GM21528 (cell line): Measurements from ENCODE around the gene PCSK4.
A peak's percentile ranks its signal among the peaks of the same experiment; 100 is the strongest.
"Not testable (repeated sequence)": the region's sequence is repeated elsewhere in the genome, so short reads cannot be mapped to it uniquely, and the experiment has no call there.

ENCODE experiments used
- ATAC-seq: cut with Tn5 transposase; IDR thresholded peaks from one replicate; pipeline ENCODE4 v1.9.1; 2021; ENCODE audit warnings: mild to moderate bottlenecking, moderate library complexity; ENCODE audit not compliant: unreplicated experiment, low FRiP score

PCSK4 gene

GRCh38 chr19:1490311-1491113 lies at the start of gene PCSK4:
TSS of gene PCSK4 (minus strand) at chr19:1490350. CDS start at chr19:1490346, 4 bp downstream.
- peak; percentile 76 for ATAC-seq

GRCh38 chr19:1539749-1540148 lies 49.6 kb upstream of the PCSK4 start:
- not testable (repeated sequence) for ATAC-seq

DNA sequence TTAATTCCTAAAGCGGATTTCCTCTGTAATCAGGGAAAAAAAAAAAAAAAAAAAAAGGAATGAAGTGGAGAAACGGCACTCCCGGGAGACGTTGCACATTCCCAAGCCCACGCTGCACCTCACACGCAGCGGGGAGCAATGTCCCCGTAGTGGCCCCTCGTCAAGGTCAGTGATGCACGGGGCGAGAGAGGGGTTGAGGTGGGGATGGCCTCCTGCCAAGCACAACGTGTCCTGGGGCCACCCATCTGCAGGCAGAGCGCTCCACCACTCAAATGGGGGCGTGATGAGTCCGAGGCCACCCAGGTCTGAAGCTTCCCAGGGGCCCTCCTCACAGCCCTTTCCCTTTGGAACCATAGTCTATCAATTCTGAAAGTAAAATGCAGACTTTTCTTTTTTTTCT lies 48.8 kb upstream of the PCSK4 start:
- ATAC-seq = no peak

- ATAC-seq = not testable (repeated sequence)
Observed at GRCh38 chr19:1535699-1536098, 45.5 kb upstream of the PCSK4 start.

- ATAC-seq = no peak
Observed at GRCh38 chr19:1534972-1535371, 44.8 kb upstream of the PCSK4 start.

DNA sequence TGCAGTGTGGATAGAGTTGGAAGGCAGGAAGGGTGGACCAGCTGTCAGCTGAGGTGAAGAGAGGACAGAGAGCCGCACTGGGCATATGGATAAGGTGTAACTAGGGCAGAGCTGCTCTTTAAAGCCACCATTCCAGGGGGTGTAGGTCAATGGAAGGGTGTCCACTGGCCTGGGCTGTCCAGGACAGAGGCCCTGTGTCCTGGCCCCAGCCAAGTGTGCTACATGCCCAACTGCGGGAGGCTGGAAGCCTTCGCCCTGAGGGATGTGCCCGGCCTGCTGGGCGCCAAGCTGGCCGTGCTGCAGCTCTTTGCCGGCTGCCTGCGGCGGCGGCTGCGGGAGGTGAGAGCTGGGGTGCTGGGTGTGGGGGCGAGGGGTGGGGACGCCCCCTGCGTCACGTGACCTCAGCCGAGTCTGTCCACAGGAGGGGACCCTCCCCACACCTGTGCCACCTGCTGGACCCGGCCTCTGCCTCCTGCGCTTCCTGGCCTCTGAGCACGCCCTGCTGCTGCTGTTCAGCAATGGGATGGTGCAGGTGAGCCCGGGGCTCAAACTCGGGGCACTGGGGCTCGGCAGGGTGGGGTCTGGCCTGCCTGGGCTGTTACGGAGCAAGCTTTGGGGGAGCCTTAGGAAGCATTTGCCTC lies 43.5 kb upstream of the PCSK4 start:
- ATAC-seq = no peak

GRCh38 chr19:1532003-1532402 lies 41.9 kb upstream of the PCSK4 start:
- no peak for ATAC-seq

DNA sequence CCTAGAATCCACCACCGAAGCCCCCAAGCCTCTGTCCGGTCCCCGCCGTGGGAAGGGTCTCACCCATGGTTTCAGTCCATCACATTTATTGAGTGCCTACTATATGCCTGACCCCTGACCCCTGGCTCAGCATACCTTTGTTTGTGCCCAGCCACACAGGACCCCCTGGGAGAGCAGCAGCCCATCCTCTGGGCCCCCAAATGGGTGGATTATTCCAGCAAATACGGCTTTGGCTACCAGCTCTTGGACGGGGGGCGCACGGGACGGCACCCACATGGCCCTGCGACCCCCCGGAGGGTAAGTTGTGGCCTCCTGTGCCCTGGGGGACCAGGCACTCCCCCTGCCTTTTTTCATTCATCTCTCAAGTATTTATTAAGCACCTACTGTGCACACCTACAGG lies 41.4 kb upstream of the PCSK4 start:
- ATAC-seq = no peak

- not testable (repeated sequence) for ATAC-seq
Observed at GRCh38 chr19:1530856-1531255, 40.7 kb upstream of the PCSK4 start.

GRCh38 chr19:1529430-1529816 lies 39.3 kb upstream of the PCSK4 start:
- ATAC-seq = no peak

GRCh38 chr19:1528596-1529429 lies 38.7 kb upstream of the PCSK4 start:
- no peak for ATAC-seq

- no peak for ATAC-seq
Observed at GRCh38 chr19:1527650-1528309, 37.6 kb upstream of the PCSK4 start.

DNA sequence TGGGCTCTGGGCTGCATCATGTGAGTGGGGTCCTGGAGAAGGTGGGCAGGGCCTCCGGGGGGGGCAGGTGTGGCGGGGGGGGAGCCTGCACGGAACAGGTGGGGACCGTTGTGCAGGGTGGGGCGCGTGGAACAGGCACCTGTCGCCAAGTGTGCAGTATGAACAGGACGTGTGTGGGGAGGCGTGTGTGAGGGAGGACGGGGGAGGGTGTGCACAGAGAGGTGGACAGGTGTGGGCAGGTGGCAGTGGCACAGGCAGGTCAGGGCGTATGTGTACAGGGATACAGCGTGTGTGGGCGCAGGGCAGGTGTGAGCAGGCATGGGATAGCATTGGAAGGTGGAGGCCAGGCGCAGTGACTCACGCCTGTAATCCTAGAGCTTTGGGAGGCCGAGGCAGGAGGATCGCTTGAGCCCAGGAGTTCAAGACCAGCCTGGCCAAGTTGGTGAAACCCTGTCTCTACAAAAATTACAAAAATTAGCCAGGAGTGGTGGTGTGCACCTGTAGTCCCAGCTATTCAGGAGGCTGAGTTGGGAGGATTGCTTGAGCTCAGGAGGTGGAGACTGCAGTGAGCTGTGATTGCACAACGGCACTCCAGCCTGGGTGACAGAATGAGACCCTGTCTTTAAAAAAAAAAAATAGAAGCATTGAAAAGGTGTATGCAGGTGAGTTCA lies 37.0 kb upstream of the PCSK4 start:
- ATAC-seq = no peak

GRCh38 chr19:1526066-1526778 lies 36.1 kb upstream of the PCSK4 start:
- ATAC-seq = no peak

DNA sequence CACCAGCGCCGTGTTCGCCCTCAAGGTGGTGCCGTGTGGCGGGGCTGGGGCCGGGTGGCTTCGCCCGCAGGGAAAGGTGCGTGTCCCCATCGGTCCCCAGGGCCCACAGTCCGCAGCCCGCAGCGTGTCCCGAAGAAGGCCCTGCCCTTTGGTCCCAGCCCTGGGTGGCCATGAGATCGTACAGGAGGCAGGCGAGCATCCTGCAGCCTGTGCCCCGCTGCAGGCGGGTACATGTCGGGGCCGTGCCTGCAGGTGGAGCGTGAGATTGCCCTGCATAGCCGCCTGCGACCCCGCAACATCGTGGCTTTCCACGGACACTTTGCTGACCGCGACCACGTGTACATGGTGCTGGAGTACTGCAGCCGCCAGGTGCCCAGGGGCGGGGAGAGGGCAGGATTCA lies 35.2 kb upstream of the PCSK4 start:
- no peak for ATAC-seq

GRCh38 chr19:1524972-1525325 lies 34.8 kb upstream of the PCSK4 start:
- no peak for ATAC-seq

DNA sequence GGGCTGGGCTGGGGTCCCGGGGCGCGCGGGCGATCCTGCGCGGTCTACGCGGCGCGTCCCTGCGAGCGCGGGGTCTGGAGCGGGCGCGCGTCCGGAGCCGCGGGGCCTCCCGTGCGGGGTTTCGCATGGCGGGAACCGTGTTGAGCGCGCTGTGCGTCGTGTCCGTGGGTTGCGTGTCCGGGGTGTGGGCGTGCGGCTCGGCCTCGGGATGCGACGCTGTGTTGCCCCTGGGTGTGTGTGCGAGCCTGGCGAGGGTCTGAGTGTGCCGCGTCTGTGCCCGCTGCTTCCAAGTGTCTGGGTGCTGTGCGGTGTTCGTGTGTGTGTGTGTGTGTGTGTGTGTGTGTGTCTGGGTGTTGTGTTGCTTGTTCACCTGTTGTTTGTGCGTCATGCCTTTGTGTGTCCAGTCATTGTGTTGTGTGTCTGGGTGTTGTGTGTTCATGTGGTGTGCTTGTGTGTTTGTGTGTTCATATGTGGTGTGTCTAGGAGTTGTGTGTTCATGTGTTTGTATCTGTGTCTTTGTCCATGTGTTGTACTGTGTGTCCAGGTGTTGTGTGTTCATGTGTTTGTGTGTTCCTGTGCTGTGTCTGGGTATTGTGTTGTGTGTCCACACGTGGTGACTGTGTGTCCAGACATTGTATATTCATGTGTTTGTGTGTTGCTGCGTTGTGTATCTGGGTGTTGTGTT lies 34.3 kb upstream of the PCSK4 start:
- no peak for ATAC-seq

DNA sequence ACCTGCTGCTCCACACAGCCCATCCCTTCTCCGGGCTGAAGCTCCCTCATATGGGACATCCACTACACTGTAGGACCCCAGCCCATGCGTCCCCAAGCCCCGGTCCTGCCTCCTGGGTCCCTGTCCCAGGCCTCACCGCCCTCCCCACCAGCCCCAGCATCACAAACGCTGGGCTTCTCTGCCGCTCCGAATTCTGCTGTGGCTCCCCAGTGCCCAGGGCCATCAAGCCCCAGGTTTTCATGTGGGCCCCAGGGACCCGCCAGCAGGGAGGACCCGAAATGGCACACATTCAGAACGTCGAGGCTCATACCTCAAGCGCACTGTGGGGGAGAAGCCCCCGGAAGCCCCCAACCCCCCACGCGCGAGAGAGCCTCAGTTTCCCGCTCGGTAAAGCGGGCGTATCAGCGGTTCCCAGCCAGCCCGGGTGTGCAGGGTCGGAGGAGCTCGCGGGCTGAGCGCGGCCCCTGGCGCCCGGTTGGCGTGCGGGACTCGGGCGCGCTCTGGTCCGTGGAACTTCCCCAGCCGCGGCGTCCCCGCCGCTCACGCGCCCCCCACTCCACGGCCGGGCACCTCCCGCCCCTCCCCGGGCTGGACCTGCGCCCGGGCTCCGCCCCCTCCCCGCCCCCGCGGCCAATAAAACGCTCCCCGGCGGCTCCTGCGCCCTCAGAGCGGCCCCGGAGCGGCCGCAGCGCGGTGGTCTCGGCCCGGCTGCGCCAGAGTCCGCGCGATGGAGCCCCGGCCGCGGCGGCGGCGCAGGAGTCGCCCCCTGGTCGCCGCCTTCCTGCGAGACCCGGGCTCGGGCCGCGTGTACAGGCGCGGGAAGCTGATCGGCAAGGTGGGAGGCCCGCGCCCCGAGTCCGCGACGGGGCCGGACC lies 33.5 kb upstream of the PCSK4 start, which contains the start of gene PLK5:
PLK5 (plus strand) TSS at position 666 of the 875 bp plus-strand sequence. CDS start 2,920 bp downstream, outside the sequence.
- no peak for ATAC-seq
